22Rv1 (cell line): ENCODE data around the gene SLC35F5.
"Not testable (repeated sequence)": the region's sequence is repeated elsewhere in the genome, so short reads cannot be mapped to it uniquely, and the experiment has no call there.

ENCODE experiments used
- H3K27ac ChIP-seq: fragments of 450-650 bp; 2 replicates; pipeline ENCODE4 v1.5.1; 2017
- ZFX ChIP-seq: fragments of 450-650 bp; IDR thresholded peaks from 2 replicates; pipeline ENCODE4 v1.6.1; 2017; ENCODE audit warnings: antibody characterized with exemption, borderline replicate concordance
- TF ChIP-seq, protein P1 (sequence below): fragments of 450-650 bp; IDR thresholded peaks from 2 replicates; pipeline ENCODE4 v1.5.1; 2017; ENCODE audit warnings: mild to moderate bottlenecking

The SLC35F5 gene

DNA sequence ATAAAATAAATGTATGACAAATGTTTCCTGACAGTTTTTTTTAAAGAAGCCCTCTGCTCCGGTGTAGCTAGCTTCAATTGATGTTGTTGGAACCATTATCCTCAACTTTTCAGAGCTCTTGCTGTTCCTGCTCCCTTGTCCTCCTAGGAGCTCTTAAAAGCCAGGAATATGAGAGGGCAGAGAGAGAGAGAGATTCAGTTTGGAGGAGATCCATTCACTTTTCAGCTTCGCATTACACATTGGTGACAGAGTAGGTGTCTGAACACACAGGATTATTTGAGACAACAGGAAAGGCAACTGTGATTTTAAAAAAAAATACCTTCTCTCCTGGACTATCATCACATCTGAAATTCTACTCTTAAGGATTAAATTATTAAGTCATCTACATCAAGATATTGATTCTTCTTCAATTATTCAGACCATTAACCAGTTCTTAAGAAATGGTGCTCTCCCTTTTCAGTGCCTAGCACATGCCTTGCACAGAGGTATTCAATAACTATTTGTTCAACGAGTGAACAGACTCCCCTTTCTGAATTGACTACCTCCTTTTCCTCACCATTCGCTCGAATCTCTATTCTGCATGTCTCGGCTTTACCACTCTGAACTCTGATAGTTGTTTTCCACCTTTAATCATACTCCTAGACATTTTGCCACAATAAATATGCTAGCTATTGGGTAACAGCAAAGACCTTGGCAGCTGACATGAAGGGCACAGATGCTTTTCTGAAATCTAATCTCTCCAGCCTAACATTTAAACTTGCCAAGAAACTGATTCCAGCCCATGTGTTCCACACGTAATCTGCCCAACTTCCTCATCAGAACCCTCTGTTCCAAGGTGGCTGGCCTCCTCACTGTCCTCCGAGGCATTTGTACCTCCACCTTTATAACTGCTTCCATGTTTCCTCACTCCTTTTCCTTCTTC is 28.6 kb upstream of the SLC35F5 start:
- H3K27ac ChIP-seq = no peak overlapping the region
- TF ChIP-seq, protein P1, sequence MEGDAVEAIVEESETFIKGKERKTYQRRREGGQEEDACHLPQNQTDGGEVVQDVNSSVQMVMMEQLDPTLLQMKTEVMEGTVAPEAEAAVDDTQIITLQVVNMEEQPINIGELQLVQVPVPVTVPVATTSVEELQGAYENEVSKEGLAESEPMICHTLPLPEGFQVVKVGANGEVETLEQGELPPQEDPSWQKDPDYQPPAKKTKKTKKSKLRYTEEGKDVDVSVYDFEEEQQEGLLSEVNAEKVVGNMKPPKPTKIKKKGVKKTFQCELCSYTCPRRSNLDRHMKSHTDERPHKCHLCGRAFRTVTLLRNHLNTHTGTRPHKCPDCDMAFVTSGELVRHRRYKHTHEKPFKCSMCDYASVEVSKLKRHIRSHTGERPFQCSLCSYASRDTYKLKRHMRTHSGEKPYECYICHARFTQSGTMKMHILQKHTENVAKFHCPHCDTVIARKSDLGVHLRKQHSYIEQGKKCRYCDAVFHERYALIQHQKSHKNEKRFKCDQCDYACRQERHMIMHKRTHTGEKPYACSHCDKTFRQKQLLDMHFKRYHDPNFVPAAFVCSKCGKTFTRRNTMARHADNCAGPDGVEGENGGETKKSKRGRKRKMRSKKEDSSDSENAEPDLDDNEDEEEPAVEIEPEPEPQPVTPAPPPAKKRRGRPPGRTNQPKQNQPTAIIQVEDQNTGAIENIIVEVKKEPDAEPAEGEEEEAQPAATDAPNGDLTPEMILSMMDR = no peak
- TF ChIP-seq ZFX = no peak

DNA sequence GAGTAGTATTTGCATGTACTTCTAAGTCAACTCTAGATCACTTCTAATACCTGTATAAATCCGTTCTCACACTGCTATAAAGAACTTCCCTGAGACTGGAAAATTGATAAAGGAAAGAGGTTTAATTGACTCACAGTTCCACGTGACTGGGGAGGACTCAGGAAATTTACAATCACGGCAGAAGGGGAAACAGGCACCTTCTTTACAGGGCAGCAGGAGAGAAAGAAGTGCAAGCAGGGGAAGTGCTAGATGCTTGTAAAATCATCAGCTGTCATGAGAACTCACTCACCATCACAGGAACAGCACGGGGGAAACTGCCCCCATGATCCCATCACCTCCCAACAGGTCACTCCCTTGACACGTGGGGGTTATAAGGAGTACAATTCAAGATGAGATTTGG is 24.0 kb upstream of the SLC35F5 start:
- TF ChIP-seq, protein P1 = no peak
- TF ChIP-seq ZFX = no peak
- no peak overlapping the region for H3K27ac ChIP-seq

DNA sequence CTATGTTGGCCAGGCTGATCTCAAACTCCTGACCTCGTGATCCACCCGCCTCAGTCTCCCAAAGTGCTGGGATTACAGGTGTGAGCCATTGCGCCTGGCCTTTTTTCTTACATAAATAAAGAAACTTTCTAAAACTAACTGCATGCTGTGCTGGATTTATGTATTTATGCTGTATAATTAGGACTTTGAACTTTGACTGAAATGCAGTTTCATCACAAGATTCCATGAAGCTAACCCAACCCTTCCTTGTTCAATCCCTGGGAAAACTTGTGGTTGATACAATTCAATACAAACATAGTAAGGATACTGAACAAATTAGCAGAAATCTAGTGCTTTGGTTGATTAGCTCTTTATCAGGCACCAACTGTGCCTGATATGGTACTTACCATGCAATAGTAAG is 20.9 kb upstream of the SLC35F5 start:
- TF ChIP-seq, protein P1 = no peak
- no peak for TF ChIP-seq ZFX

DNA sequence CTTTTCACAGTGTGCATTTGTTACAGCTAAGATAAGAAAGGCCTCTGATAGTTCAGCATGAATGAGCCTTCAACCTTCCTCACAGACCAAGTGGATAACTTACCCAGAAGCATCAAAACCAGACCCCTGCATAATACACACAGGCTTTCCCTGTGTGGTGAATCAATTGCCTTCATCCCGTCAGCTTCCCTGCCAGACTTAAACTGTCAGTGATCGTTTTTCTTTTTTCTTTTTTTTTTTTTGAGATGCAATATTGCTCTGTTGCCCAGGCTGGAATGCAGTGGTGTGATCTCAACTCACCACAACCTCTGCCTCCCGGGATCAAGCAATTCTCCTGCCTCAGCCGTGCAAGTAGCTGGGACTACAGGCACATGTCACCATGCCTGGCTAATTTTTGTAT is 20.5 kb upstream of the SLC35F5 start:
- H3K27ac ChIP-seq = no peak overlapping the region
- TF ChIP-seq, protein P1 = no peak
- no peak for TF ChIP-seq ZFX

More for the DNA sequence above, 20.9 kb upstream of the SLC35F5 start:
- no peak overlapping the region for H3K27ac ChIP-seq

DNA sequence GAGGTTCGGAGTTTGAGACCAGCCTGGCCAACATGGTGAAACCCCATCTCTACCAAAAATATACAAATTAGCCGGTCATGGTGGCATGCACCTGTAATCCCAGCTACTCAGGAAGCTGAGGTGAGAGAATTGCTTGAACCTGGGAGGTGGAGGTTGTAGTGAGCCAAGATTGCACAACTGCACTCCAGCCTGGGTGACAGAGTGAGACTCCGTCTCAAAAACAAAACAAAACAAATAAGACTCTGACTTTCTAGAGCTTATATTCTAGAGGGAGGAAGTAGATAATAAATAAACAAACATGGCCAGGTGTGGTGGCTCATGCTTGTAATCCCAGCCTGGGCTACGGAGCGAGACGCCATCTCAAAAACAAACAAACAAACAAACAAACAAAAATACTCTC is 18.2 kb upstream of the SLC35F5 start:
- not testable (repeated sequence) for H3K27ac ChIP-seq

DNA sequence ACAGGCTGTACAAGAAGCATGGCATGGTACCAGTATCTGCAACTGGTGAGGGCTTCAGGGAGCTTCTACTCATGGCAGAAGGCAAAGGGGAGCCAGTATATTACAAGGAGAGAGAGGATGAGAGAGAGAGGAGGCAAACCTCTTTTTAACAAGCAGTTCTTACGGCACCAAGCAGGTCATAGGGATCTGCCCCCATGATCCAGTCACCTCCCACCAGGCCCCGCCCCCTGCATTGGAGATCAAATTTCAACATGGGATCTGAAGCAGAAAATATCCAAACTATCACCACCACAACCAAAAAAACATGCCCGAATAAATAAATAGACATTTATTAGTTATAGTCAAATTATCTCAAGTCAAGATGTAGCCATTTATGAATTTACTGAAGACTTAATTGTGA is 14.5 kb upstream of the SLC35F5 start:
- H3K27ac ChIP-seq = 0 out of 2 replicates have a peak overlapping the region, but pooled peaks have one; percentile 4
- no peak for TF ChIP-seq ZFX
- TF ChIP-seq, protein P1 = no peak

DNA sequence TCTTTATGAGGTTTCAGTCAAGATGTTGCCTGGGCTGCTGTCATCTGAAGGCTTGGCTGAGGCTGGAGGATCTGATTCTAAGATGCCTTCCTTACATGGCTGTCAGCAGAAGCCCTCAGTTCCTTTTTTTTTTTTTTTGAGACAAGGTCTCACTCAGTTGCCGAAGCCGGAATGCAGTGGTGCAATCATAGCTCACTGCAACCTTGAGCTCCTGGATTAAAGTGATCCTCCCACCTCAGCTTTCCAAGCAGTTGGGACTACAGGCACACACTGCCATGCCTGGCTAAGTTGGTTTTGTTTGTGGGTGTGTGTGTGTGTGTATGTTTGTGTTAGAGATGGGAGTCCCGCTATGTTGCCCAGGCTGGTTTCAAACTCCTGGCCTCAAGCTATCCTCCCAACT is 13.1 kb upstream of the SLC35F5 start:
- TF ChIP-seq ZFX = no peak
- TF ChIP-seq, protein P1 = no peak
- no peak overlapping the region for H3K27ac ChIP-seq
